HG03025 (cell line): Measurements from ENCODE around the gene FAM83F.
"Not testable (repeated sequence)": the region's sequence is repeated elsewhere in the genome, so short reads cannot be mapped to it uniquely, and the experiment has no call there.

ENCODE experiments used
- ATAC-seq: cut with Tn5 transposase; IDR thresholded peaks from one replicate; pipeline ENCODE4 v1.9.1; 2021; ENCODE audit warnings: mild to moderate bottlenecking, moderate library complexity; ENCODE audit not compliant: unreplicated experiment, low FRiP score

The FAM83F gene

DNA sequence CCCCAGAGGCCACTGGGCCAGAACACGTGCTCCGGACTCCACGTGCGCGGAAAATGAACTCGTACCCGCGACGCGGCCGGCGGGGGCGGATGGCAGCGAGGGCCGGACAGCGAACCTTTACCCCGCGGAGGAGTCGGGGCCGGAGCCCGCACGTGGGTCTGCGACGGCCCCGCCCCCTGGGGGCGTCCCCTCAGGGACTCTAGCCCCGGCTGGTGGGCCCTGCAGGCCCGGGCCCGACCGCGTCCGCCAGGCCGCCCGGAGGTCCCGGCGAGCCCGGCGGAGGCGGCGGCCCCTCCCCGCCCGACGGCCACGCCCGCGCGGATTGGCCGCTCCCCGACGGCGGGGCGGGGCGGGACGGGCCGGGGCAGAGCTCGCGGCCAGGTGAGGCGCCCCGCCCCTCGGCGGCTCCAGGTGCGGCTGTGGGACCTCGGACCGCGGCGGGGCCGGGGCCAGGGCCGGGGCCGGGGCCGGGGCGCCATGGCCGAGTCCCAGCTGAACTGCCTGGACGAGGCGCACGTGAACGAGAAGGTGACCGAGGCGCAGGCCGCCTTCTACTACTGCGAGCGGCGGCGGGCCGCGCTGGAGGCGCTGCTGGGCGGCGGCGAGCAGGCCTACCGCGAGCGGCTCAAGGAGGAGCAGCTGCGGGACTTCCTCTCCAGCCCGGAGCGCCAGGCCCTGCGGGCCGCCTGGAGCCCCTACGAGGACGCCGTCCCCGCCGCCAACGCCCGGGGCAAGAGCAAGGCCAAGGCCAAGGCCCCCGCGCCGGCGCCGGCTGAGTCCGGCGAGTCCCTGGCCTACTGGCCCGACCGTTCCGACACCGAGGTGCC, at the start of gene FAM83F:
Gene FAM83F (plus strand): TSS at position 389 of the 827 bp plus-strand sequence. CDS start 89 bp downstream, at position 478.
- no peak for ATAC-seq

DNA sequence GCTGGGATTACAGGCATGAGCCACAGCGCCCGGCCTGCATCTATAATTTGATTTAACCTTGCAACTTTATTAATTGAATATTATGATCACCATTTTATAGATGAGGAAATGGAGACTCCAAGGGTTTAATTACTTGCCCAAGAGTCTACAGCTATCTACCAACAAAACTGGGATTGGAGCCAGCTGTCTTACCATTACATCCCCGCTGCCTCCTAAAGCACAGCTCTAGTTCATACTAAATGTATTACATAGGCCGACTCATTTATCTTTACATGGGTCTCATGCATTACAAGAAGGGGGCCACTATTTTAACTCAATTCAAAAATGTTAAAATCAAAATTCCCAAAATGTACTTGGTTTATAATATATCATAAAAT, 48.6 kb upstream of the FAM83F start:
- ATAC-seq = no peak

- no peak for ATAC-seq
Observed at GRCh38 chr22:39946503-39947219, 48.1 kb upstream of the FAM83F start.

GRCh38 chr22:39947220-39948216, 47.2 kb upstream of the FAM83F start:
- ATAC-seq = no peak

GRCh38 chr22:39949964-39950737, 44.6 kb upstream of the FAM83F start:
- ATAC-seq = no peak

- not testable (repeated sequence) for ATAC-seq
Observed at GRCh38 chr22:39951603-39952293, 43.0 kb upstream of the FAM83F start.

GRCh38 chr22:39952347-39952746, 42.4 kb upstream of the FAM83F start:
- ATAC-seq = no peak

DNA sequence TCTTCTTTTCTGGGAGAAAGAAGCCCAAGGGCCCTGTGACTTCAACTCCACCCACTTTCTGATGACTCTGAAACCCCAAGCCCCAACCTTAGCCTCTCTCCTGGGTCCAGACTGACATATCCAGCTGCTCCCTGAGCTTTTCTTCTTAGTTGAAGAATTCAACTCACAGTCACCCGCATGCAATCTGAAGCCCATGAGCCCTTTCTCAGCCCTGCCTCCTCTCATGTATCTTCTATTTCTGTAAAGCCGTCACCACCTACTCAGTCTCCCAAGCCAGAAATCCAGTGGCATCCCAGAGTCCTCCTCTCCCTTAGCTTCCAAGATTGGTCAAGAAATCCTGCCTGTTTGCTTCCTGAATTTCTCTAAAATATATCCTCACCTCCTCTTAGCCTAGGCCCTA, 41.7 kb upstream of the FAM83F start:
- ATAC-seq = no peak

DNA sequence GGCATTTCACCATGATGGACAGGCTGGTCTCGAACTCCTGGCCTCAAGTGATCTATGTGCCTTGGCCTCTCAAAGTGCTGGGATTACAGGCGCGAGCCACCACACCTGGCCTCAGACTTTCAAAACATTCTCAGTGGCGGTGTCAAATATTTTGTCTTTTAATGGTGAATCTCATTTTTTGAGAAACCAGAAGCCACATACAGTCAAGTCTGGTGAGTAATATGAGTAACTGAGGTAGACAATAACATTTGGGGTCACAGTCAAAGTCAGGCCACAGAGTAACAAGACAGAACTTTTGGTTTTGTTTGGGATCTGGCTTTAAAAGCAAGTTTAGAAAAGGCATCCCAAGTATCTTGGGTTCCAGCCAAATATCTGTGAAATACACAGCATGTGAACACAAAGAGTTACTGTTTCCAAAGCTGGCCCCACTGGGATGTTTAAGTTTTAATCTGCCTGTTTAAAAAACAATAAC, 40.1 kb upstream of the FAM83F start:
- ATAC-seq = no peak

DNA sequence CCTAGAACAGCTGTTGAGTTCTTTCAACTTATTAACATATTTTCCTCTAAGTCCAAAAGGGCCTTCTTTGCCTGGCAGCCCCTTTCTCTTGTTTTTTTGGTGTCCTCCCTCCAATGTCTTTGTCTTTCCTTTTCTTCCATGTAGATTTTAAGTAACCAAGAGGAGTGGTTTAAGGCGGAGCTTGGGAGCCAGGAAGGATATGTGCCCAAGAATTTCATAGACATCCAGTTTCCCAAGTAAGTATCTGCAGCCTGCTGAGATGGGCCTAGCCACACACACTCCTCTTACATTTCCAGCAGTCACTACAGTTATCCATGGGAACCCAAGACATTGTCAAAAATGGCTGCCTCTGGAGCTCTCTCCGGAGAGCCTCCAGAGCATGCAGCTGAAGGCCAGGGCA, 39.1 kb upstream of the FAM83F start:
- ATAC-seq = no peak

GRCh38 chr22:39956932-39957664, 37.7 kb upstream of the FAM83F start:
- ATAC-seq = no peak

DNA sequence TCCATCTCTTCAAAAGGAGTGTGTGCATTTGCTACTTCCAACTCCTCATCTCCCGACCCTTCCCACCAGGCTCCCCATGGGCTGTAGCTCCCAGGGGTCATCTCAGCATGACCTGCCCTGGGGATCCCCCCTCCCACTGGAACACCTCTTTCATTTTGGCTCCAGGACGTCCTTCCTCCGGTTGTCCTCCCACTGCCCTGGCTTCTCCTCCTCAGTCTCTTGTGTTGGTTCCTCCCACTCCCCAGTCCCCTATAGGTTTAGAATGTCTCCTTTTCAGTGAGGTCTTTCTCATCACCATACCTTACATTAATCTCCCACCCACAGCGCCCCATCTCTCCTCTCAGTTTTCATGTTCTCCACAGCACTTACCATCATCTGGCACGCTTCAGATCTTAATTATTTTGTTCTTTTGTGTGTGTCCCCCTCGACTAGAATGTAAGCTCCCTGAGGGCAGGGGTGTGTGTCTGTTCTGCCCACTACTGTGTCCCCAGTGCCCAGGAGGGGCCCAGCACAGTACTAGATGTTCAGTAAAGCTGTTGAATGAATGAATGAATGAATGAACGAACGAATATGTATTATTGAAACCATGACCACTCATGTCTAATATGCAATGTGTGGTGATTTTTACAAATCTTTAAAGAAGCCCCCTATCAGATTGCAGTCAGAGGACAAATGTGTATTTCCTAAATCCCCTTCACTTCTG, 36.6 kb upstream of the FAM83F start:
- no peak for ATAC-seq

- ATAC-seq = no peak
Observed at GRCh38 chr22:39958949-39959639, 35.7 kb upstream of the FAM83F start.

DNA sequence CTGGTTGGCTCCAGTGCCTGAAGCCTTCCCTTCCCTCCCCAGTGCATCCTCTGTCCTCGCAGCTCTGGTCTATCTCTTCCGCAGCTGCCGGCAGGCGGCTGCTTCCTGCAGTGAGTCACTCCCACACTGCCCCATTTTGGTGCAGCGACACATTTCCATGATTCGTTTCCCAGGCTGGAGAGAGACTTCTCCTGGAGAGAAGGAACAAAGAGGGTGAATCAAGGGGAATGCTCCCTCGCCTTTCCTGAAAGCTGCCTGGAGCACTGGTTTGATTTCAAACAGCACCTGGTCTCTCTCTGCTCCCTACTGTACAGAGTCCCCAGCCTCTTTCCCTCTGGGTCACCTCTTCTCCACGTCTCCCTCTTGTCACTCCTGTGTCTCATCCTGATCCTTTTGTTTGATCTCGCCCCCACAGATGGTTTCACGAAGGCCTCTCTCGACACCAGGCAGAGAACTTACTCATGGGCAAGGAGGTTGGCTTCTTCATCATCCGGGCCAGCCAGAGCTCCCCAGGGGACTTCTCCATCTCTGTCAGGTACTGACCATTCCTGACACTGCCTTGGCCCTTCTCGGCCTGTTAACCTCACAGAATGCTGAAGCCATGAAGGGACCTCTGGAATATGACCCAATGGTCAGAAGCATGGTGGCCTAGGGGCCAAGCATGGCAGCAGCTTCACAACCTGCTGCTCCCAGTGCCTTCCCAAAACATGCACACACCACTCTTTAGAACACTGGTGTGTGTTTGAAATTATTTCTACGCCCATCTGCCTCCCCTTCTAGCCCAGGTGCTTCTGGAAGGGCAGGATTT, 34.9 kb upstream of the FAM83F start, which contains the start of gene TMA7B:
Gene TMA7B (plus strand): TSS at position 758 of the 808 bp plus-strand sequence. CDS start 3,978 bp downstream, outside the sequence.
- no peak for ATAC-seq

GRCh38 chr22:39960791-39961746, 33.7 kb upstream of the FAM83F start:
- no peak for ATAC-seq
